Measurements from ENCODE around the gene FOXA2. TPM values are rescaled to one million over a fixed set of nuclear protein-coding genes. Genes with fewer than 3 reads are reported as not detected.

Gene FOXA2
- total and polyA plus RNA-seq, 2 of the 13 experiments (the other 11 are each of a cell fraction or from before 2014, with no cell fraction given), result 8.8 to 12.2 TPM

- TF ChIP-seq ATF6 (CRISPR knock-in tag; conservative IDR thresholded peaks at IDR 0.05) (0 out of 2 replicates have a peak, but pooled peaks have one; percentile 74), MATR3 (CRISPR knock-in tag; IDR thresholded peaks at IDR 0.05) (no peak), ZNF501 (CRISPR knock-in tag; IDR thresholded peaks at IDR 0.05) (0 out of 2 replicates have a peak, but pooled peaks have one; percentile 30), ZNF710 (CRISPR knock-in tag; IDR thresholded peaks at IDR 0.05; ENCODE audit: borderline replicate concordance) (no peak), HOXA7 (CRISPR knock-in tag; IDR thresholded peaks at IDR 0.05) (no peak), DMAP1 (CRISPR knock-in tag; IDR thresholded peaks at IDR 0.05) (0 out of 2 replicates have a peak, but pooled peaks have one; percentile 20), ZNF569 (CRISPR knock-in tag; IDR thresholded peaks at IDR 0.05; ENCODE audit: borderline replicate concordance) (no peak), NKX3-1 (CRISPR knock-in tag; IDR thresholded peaks at IDR 0.05) (0 out of 2 replicates have a peak, but pooled peaks have one; percentile 52), NR2F6 (IDR thresholded peaks at IDR 0.05) (no peak), NR2F6 (CRISPR knock-in tag; IDR thresholded peaks at IDR 0.05) (no peak), ZKSCAN5 (CRISPR knock-in tag; IDR thresholded peaks at IDR 0.05) (peak; percentile 92), NFE2 (CRISPR knock-in tag; IDR thresholded peaks at IDR 0.05) (no peak), PHB2 (IDR thresholded peaks at IDR 0.05; ENCODE audit: partially characterized antibody) (no peak), HOXD1 (CRISPR knock-in tag; IDR thresholded peaks at IDR 0.05) (0 out of 2 replicates have a peak, but pooled peaks have one; percentile 25), ZNF431 (CRISPR knock-in tag; IDR thresholded peaks at IDR 0.05; ENCODE audit: borderline replicate concordance, low read depth) (no peak; the same call in 1 of the 2 replicates), SNAPC5 (CRISPR knock-in tag; IDR thresholded peaks at IDR 0.05; ENCODE audit: borderline replicate concordance) (no peak), ZKSCAN8 (CRISPR knock-in tag; IDR thresholded peaks at IDR 0.05; ENCODE audit: borderline replicate concordance) (no peak), HBP1 (CRISPR knock-in tag; IDR thresholded peaks at IDR 0.05; ENCODE audit: low read depth) (no peak), NONO (IDR thresholded peaks at IDR 0.05) (no peak), NONO (CRISPR knock-in tag; conservative IDR thresholded peaks at IDR 0.05) (peak; percentile 24; the same call in 1 of the 2 replicates), LCORL (IDR thresholded peaks at IDR 0.05) (no peak), LCORL (CRISPR knock-in tag; IDR thresholded peaks at IDR 0.05) (0 out of 2 replicates have a peak, but pooled peaks have one; percentile 14), ZNF264 (CRISPR knock-in tag; IDR thresholded peaks at IDR 0.05) (0 out of 2 replicates have a peak, but pooled peaks have one; percentile 39), PPARG (CRISPR knock-in tag; conservative IDR thresholded peaks at IDR 0.05) (peak; percentile 79; the same call in 1 of the 2 replicates), NR2F2 (IDR thresholded peaks at IDR 0.05; ENCODE audit: borderline replicate concordance, low read depth) (0 out of 2 replicates have a peak, but pooled peaks have one; percentile 16)
Observed at GRCh38 chr20:22563062-22563965, 21.1 kb downstream of the FOXA2 start (continued).
